ENCODE measurements around the gene AGPAT3. TPM values are rescaled to one million over a fixed set of nuclear protein-coding genes. Genes with fewer than 3 reads are reported as not detected.

Gene AGPAT3
- total and polyA plus RNA-seq, 10 of the 15 experiments (the other 5 are each of a cell fraction or from before 2014, with no cell fraction given): 1.2 to 110 (median 30.8) TPM

DNA sequence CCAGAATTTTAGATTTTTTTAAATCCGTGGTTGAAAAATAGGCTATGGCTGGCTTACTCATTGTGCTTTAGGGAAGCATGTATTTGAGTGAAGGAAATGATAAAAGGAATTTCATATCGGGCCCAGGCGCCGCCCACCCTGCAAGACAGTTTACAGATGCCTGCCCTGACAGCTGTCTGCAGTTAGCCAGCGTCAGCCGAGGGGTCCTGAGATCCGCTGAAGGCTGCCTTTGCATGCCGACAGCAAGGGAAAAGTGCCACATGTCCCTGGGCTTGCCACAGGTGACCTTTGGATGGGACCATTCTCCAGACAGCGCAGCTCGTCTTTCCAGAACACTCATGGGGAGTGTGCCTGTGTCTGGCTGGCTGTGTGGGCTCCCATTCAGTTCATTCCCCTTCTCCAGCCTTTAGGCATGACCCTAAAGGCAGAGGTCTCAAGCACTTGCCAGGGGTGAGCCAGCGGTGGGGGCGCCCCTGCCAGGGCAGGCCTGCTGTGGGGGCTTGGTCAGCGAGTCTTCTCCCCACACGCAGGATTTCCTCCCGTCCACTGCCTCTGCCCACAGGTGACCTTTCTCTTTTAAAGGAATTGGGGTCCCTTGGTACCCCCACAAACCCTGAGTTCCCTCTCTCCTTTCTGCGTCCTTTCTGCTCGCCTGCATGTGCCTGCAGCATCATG is 101.0 kb downstream of the AGPAT3 start:
- H2AFZ ChIP-seq (ENCODE audit: control insufficient read depth, low read depth, low read length): no peak overlapping the region
- peaks cover 20 to 23% of the 10 kb centered on the region in 2 experiments for H3K36me3 ChIP-seq (ENCODE audit: control insufficient read depth in 2 of 2, insufficient read depth in 2 of 2, low read length in 1 of 2)
- BruUV-seq (replicated peaks): no TSS peak
- H3K27me3 ChIP-seq (replicated peaks in 1 of 2; ENCODE audit: control insufficient read depth in 2 of 2, insufficient read depth in 2 of 2, low read length in 1 of 2): no peaks in the 10 kb centered on the region
- no peak overlapping the region for H3K4me2 ChIP-seq (ENCODE audit: control insufficient read depth, insufficient read depth)
- ChIA-PET CTCF (no interaction called here), RAD21 (ENCODE audit: unreplicated experiment) (no interaction called here), SMC1A (ENCODE audit: uncharacterized antibody, unreplicated experiment) (interaction anchor here (1.2 kb wide), 1 partner anchor 9 kb away, joined by 4 read pairs; no protein-coding TSS in a partner anchor), POLR2A (no interaction called here)
- H3K79me2 ChIP-seq (ENCODE audit: control insufficient read depth, insufficient read depth, low read length): no peaks in the 10 kb centered on the region
- no peak overlapping the region for H3K9ac ChIP-seq (ENCODE audit: control insufficient read depth, insufficient read depth, low read length)
- no peak for ATAC-seq
- in situ Hi-C loops (cut with MboI): no loop called here
- H3K27ac ChIP-seq (ENCODE audit: control insufficient read depth, insufficient read depth): no peak overlapping the region
- intact Hi-C loops (cut with micrococcal nuclease; ENCODE audit: unreplicated experiment): no loop called here
- no peaks in the 10 kb centered on the region for H3K9me3 ChIP-seq (replicated peaks; ENCODE audit: control insufficient read depth, insufficient read depth, low read length)
- FAIRE-seq: no peak
- H4K20me1 ChIP-seq (ENCODE audit: control insufficient read depth, insufficient read depth): no peaks in the 10 kb centered on the region
- no peaks in the 10 kb centered on the region for H3K4me1 ChIP-seq (ENCODE audit: control insufficient read depth, insufficient read depth, low read length)
- WGBS (ENCODE audit: insufficient coverage, insufficient replicate concordance, low lambda C conversion rate, missing lambda C conversion rate): 94% methylated on average over 17 of the region's 17 CpGs
- TF ChIP-seq PAX5 (IDR thresholded peaks at IDR 0.05; ENCODE audit: borderline replicate concordance, low read depth, low read length) (no peak), BHLHE40 (IDR thresholded peaks at IDR 0.05; ENCODE audit: borderline replicate concordance in 1 of 2, low read depth in 2 of 2, low read length in 1 of 2) (no peak), SPI1 (IDR thresholded peaks at IDR 0.05; ENCODE audit: borderline replicate concordance, insufficient read depth, low read depth, low read length) (no peak)
- TF ChIP-seq, protein P1, sequence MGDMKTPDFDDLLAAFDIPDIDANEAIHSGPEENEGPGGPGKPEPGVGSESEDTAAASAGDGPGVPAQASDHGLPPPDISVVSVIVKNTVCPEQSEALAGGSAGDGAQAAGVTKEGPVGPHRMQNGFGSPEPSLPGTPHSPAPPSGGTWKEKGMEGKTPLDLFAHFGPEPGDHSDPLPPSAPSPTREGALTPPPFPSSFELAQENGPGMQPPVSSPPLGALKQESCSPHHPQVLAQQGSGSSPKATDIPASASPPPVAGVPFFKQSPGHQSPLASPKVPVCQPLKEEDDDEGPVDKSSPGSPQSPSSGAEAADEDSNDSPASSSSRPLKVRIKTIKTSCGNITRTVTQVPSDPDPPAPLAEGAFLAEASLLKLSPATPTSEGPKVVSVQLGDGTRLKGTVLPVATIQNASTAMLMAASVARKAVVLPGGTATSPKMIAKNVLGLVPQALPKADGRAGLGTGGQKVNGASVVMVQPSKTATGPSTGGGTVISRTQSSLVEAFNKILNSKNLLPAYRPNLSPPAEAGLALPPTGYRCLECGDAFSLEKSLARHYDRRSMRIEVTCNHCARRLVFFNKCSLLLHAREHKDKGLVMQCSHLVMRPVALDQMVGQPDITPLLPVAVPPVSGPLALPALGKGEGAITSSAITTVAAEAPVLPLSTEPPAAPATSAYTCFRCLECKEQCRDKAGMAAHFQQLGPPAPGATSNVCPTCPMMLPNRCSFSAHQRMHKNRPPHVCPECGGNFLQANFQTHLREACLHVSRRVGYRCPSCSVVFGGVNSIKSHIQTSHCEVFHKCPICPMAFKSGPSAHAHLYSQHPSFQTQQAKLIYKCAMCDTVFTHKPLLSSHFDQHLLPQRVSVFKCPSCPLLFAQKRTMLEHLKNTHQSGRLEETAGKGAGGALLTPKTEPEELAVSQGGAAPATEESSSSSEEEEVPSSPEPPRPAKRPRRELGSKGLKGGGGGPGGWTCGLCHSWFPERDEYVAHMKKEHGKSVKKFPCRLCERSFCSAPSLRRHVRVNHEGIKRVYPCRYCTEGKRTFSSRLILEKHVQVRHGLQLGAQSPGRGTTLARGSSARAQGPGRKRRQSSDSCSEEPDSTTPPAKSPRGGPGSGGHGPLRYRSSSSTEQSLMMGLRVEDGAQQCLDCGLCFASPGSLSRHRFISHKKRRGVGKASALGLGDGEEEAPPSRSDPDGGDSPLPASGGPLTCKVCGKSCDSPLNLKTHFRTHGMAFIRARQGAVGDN (IDR thresholded peaks at IDR 0.05): no peak
- DNase-seq (ENCODE audit: low read depth, low spot score): no peak
- H3K4me3 ChIP-seq: no peak overlapping the region
